ENCODE results near the gene RBBP5.

The RBBP5 gene

DNA sequence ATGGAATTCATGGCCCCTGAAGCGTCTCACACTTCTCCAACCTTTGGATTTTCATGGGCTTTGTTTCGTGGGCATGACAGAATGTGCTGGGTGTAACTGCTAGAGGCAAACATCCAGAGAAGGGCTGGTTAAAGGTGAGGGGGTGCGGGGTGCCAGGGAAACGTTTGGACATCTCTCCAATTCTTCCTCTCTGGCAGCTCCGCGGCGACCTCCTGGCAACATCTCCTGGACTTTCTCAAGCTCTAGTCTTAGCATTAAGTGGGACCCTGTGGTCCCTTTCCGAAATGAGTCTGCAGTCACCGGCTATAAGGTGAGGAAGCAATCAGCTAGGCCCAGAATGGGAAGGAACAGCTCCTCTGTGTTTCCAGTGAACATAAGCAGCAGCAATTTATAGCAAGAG, 49.5 kb downstream of the RBBP5 start:
- TF ChIP-seq, protein P1, sequence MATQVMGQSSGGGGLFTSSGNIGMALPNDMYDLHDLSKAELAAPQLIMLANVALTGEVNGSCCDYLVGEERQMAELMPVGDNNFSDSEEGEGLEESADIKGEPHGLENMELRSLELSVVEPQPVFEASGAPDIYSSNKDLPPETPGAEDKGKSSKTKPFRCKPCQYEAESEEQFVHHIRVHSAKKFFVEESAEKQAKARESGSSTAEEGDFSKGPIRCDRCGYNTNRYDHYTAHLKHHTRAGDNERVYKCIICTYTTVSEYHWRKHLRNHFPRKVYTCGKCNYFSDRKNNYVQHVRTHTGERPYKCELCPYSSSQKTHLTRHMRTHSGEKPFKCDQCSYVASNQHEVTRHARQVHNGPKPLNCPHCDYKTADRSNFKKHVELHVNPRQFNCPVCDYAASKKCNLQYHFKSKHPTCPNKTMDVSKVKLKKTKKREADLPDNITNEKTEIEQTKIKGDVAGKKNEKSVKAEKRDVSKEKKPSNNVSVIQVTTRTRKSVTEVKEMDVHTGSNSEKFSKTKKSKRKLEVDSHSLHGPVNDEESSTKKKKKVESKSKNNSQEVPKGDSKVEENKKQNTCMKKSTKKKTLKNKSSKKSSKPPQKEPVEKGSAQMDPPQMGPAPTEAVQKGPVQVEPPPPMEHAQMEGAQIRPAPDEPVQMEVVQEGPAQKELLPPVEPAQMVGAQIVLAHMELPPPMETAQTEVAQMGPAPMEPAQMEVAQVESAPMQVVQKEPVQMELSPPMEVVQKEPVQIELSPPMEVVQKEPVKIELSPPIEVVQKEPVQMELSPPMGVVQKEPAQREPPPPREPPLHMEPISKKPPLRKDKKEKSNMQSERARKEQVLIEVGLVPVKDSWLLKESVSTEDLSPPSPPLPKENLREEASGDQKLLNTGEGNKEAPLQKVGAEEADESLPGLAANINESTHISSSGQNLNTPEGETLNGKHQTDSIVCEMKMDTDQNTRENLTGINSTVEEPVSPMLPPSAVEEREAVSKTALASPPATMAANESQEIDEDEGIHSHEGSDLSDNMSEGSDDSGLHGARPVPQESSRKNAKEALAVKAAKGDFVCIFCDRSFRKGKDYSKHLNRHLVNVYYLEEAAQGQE (IDR thresholded peaks at IDR 0.05; ENCODE audit: low read depth) = no peak
- TF ChIP-seq NFIC (IDR thresholded peaks at IDR 0.05) = no peak
- TF ChIP-seq TEAD4 (IDR thresholded peaks at IDR 0.05) = no peak
- TF ChIP-seq EP300 (IDR thresholded peaks at IDR 0.05; ENCODE audit: borderline replicate concordance) = no peak
- no peak for TF ChIP-seq TAF1 (IDR thresholded peaks at IDR 0.05; ENCODE audit: low read depth)
- TF ChIP-seq FOXM1 (IDR thresholded peaks at IDR 0.05; ENCODE audit: borderline replicate concordance, low read depth) = no peak
- no peak for TF ChIP-seq RAD21 (IDR thresholded peaks at IDR 0.05; ENCODE audit: low read depth)
- no peak for TF ChIP-seq CREB1 (IDR thresholded peaks at IDR 0.05; ENCODE audit: low read depth)
- TF ChIP-seq, protein P2, sequence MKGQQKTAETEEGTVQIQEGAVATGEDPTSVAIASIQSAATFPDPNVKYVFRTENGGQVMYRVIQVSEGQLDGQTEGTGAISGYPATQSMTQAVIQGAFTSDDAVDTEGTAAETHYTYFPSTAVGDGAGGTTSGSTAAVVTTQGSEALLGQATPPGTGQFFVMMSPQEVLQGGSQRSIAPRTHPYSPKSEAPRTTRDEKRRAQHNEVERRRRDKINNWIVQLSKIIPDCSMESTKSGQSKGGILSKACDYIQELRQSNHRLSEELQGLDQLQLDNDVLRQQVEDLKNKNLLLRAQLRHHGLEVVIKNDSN (IDR thresholded peaks at IDR 0.05) = no peak

DNA sequence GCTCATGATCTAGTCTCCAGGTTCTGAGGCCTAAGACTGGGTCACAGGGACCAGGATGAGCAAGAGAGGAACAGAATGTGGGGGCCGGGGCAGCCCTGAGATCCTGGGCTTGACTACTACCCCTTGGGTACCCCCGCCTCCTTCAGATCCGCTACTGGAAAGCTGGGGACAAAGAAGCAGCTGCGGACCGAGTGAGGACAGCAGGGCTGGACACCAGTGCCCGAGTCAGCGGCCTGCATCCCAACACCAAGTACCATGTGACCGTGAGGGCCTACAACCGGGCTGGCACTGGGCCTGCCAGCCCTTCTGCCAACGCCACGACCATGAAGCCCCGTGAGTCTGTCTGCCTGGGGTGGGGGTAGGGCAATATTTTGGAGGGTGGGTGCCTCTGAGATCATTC, 50.0 kb downstream of the RBBP5 start:
- TF ChIP-seq EGR1 (IDR thresholded peaks at IDR 0.05) (no peak), YY1 (IDR thresholded peaks at IDR 0.05; ENCODE audit: low read depth) (no peak), TAF1 (IDR thresholded peaks at IDR 0.05; ENCODE audit: low read depth) (no peak), NFIC (IDR thresholded peaks at IDR 0.05) (no peak), FOXM1 (IDR thresholded peaks at IDR 0.05; ENCODE audit: borderline replicate concordance, low read depth) (no peak), TEAD4 (IDR thresholded peaks at IDR 0.05) (no peak), ZBTB7A (IDR thresholded peaks at IDR 0.05; ENCODE audit: low read depth) (no peak), RAD21 (IDR thresholded peaks at IDR 0.05; ENCODE audit: low read depth) (no peak), CREB1 (IDR thresholded peaks at IDR 0.05; ENCODE audit: low read depth) (no peak), EP300 (IDR thresholded peaks at IDR 0.05; ENCODE audit: borderline replicate concordance) (no peak), CEBPB (IDR thresholded peaks at IDR 0.05) (no peak), TCF12 (IDR thresholded peaks at IDR 0.05; ENCODE audit: low read depth) (no peak)
- TF ChIP-seq, protein P1 (IDR thresholded peaks at IDR 0.05; ENCODE audit: low read depth) = no peak
- TF ChIP-seq, protein P2 (IDR thresholded peaks at IDR 0.05) = no peak
- TF ChIP-seq, protein P3, sequence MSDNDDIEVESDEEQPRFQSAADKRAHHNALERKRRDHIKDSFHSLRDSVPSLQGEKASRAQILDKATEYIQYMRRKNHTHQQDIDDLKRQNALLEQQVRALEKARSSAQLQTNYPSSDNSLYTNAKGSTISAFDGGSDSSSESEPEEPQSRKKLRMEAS (IDR thresholded peaks at IDR 0.05) = no peak

DNA sequence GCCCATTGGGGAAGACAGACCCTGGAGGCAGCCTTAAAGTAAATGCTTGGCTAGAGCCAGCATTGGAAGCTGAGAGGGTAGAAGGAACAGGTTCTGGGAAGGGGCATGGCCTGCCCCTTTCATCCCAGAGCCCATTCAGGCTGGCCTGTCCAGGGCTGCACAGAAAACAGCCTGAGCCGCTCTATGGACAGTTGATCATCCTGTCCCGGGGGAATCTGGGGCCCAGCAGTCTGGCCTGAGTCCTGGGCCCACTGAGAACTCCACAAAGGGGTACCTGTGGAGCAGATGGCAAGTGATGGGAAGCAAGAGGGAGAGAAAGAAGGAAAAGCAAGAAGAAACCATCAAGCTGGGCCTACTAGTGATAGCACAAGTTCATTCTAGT, 50.8 kb downstream of the RBBP5 start:
- TF ChIP-seq, protein P3 (IDR thresholded peaks at IDR 0.05) = no peak
- no peak for TF ChIP-seq TCF12 (IDR thresholded peaks at IDR 0.05; ENCODE audit: low read depth)
- TF ChIP-seq TAF1 (IDR thresholded peaks at IDR 0.05; ENCODE audit: low read depth) = no peak
- TF ChIP-seq CREB1 (IDR thresholded peaks at IDR 0.05; ENCODE audit: low read depth) = no peak
- no peak for TF ChIP-seq FOXM1 (IDR thresholded peaks at IDR 0.05; ENCODE audit: borderline replicate concordance, low read depth)
- TF ChIP-seq YY1 (IDR thresholded peaks at IDR 0.05; ENCODE audit: low read depth) = no peak
- TF ChIP-seq, protein P1 (IDR thresholded peaks at IDR 0.05; ENCODE audit: low read depth) = no peak
- no peak for TF ChIP-seq EGR1 (IDR thresholded peaks at IDR 0.05)
- no peak for TF ChIP-seq NFIC (IDR thresholded peaks at IDR 0.05)
- no peak for TF ChIP-seq RAD21 (IDR thresholded peaks at IDR 0.05; ENCODE audit: low read depth)
- no peak for TF ChIP-seq ZBTB7A (IDR thresholded peaks at IDR 0.05; ENCODE audit: low read depth)
- no peak for TF ChIP-seq TEAD4 (IDR thresholded peaks at IDR 0.05)
- TF ChIP-seq CEBPB (IDR thresholded peaks at IDR 0.05) = no peak
- TF ChIP-seq, protein P2 (IDR thresholded peaks at IDR 0.05) = no peak
- no peak for TF ChIP-seq EP300 (IDR thresholded peaks at IDR 0.05; ENCODE audit: borderline replicate concordance)
